ENCODE results near the gene HDAC10.
A peak's percentile ranks its signal among the peaks of the same experiment; 100 is the strongest.
"Not testable (repeated sequence)": the region's sequence is repeated elsewhere in the genome, so short reads cannot be mapped to it uniquely, and the experiment has no call there.

HDAC10 gene

DNA sequence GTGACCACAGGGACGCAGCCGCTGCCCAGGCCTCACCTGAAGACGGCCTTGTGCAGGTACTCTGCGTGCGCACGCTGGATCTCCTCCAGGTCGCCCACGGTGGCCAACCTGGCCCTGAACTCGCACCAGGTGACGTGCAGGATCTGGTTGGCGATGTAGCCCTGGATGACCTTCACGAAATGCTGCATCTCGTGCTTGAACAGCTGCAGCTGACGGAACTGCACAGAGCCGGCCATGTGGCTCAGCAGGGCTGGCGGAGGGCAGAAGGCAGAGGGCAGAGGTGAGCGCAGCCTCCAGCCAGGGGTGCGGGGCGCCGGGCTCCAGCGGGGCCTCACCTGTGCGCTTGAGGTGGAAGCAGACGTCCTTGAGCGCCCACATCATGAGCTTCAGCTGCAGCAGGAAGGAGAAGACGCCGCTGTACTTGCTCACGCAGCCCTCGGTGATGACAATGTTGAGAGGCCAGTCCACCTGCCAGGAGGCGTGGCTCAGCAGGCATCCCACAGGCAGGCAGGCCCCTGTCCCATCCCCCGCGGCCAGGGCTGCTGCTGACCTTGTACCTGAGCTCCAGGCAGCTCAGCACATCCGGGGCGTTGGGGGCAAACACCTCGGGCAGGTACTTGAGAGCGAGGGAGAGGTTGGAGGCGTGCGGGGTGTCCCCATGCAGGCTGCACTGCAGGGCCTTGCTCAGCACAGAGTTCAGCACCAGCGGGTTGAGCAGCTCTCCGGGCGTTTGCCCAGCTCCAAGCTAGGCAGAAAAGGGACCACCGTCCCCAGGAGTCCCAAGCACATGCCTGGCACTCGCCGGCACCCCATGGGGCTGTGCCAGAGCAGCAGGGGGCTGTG, 32.7 kb downstream of the HDAC10 start:
- no peak for DNase-seq (ENCODE audit: low read depth in 2 of 2)

DNA sequence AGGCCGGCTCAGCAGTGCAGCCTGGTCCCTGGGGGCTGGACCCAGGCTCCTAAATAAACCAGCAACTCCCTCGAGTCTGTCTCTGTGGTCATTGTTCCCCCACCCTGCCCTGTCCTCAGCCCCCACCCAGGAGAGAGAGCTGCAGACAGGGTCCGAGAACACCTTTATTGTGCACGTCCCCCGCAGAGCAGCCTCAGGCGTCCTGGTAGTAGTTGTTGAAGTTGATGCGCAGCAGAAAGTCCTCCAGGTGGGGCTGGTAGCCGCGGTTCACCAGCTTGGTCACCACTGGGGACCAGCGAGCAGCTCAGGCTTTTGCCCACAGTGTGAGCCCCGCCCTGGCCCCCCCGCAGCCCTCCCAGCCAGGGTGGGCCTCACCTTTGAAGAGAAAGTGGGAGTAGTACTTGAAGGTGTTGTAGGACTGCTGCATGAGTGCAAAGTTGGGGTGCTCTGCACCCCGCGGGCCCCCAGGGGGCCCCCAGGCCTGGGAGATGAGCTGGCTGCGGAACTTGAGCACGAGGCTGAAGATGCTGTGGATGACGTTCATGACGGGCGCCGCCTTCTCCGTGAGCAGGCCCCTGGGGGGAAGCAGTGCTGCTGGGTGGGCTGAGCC, 33.4 kb downstream of the HDAC10 start:
- no peak for DNase-seq (ENCODE audit: low read depth in 2 of 2)

DNA sequence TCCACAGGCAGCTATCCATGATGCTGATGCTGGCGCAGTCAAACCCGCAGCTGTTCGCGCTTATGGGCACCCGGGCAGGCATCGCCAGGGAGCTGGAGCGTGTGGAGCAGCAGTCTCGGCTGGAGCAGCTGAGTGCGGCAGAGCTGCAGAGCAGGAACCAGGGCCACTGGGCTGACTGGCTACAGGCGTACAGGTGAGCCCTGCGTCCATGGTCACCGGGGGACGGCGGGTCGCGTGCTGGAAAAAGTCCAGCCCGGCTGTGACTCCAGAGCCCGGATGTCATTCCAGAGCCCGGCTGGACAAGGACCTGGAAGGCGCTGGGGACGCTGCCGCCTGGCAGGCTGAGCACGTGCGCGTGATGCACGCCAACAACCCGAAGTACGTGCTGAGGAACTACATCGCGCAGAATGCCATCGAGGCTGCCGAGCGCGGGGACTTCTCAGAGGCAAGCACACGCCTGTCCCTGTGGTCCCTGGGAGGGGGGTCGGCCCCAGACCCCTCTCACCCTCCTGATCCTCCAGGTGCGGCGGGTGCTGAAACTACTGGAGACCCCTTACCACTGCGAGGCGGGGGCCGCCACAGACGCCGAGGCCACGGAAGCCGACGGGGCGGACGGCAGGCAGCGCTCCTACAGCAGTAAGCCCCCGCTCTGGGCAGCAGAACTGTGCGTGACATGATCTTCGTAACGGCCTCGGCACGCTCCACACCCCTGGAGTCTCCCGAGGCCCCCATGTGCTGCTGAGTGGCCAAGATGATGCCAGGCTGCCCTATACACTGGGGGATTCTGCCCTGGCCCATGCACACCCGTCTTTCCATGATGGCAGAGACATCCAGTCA, 34.2 kb downstream of the HDAC10 start:
- no peak for DNase-seq (ENCODE audit: low read depth in 2 of 2)

DNA sequence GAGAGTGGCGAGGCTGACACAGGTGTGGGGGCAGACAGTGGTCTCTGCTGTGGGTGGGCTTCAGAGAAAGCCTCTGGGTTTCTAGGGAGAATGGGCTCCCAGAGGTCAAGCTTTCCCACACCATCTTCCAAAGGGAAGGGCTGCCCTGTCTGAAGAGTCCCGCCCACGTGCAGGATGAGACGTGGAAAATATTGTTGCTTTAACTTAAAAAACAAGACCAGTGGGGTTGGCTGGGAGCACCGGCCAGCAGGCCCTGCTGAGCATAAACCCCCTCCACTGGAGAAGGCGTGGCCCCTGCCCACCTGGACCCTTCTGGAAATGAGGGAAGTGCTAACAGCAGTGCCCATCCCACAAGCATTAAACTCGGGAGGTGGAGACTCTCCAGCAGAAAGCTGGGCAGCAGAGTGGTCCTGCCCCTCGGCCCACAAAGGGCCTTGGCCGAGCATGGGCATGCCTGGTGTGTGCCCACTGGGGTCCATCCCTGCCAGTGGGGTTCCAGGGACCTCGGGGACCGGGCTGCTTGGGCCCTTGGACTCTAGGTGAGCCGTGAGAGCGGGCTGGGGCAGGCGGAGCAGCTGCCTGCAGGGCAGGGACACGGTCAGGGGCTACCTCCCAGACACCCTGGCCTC, 34.9 kb downstream of the HDAC10 start:
- no peak for DNase-seq (ENCODE audit: low read depth in 2 of 2)

DNA sequence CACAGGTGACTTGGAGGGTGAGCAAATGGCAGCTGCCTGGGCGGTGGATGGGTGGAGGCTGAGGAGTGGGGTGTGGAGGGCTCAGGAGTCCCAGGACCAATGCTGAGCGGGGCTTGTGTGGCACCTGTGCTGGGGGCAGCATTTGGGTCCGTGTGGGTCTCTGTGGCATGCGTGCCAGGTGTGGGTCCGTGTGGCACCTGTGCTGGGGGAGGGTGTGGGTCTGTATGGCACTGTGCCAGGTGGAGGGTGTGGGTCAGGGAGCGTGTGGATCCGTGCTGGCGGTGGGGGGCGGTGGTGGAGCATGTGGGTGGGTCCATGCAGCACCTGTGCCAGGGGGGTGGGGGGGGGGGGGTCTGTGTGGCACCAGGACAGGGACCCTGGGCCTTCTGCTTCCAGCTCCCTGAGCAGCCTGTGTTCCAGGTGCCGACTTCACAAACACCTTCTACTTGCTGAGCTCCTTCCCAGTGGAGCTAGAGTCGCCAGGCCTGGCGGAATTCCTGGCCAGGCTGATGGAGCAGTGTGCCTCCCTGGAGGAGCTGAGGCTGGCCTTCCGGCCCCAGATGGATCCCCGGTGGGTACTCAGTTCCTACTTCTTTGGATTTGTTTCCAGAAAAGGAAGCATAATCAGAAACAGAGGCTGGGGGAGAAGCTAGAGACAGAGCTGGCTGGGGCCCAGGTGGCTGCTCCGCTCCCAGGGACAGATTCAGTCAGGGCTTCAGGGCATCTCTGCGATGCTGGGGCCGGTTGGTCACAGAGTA, 35.6 kb downstream of the HDAC10 start:
- DNase-seq (ENCODE audit: low read depth in 2 of 2): no peak

DNA sequence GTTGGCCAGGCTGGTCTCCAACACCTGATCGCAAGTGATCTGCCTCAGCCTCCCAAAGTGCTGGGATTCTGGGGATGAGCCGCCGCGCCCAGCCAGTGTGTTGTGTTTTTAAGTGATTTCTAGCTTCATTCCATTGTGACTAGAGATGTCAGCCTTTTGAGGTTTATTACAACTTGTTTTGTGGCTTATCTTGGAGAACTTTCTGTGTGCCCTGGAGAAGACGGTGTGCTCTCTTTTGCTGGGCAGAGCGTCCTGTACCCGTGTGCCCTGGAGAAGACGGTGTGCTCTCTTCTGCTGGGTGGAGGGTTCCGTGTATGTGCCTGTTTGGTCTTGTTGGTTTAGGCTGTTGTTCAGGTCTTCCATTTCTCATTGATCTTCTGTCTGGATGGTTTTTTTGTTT, 37.8 kb downstream of the HDAC10 start:
- DNase-seq (ENCODE audit: low read depth in 2 of 2): no peak

DNA sequence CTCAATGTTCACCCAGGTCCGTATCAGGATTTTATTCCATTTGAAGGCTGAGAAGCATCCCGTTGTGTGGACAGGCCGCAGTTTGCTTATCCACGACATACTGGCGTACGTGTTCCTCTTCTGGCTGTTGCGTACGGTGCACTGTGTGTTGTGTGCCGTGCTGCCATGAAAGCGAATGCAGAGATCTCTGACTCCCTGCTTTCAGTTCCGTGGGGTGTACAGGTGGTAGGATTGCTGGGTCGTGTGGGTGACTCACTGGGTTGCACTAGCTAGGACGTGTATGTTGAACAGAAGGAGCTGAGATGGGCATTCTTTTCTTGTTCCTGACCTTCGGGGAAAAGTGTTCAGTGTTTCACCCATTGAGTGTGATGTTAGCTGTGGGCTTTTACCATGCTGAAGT, 39.9 kb downstream of the HDAC10 start:
- DNase-seq (ENCODE audit: low read depth in 2 of 2): no peak

DNA sequence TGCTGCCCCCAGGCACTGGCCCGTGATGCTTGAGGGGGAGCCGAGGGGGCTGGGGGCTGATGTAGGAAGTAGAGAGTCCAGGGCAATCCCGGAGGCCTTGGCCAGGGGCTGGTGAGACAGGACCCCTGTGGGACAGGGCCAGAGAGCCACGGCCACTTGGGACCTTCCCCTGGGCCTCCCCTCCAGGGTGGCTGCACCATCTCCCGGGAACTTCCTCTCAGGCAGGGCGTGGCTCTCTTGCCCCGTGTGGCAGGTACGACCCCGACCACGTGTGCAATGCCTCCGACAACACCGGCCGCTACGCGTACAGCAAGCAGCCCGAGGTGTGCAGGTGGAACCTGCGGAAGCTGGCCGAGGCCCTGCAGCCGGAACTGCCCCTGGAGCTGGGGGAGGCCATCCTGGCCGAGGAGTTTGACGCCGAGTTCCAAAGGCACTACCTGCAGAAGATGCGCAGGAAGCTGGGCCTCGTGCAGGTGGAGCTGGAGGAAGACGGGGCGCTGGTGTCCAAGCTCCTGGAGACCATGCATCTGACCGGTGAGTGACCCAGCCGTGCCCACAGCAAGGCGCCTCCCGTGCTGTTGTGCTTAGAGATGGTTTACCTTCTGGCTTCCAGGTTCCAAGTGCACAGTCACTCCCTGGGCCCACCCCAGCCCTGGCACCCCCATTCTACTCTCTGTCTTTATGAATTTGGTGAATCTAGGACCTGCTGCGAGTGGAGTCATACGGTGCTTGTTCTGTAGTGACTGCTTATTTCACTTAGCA, 40.5 kb downstream of the HDAC10 start:
- DNase-seq (ENCODE audit: low read depth in 2 of 2): no peak

DNA sequence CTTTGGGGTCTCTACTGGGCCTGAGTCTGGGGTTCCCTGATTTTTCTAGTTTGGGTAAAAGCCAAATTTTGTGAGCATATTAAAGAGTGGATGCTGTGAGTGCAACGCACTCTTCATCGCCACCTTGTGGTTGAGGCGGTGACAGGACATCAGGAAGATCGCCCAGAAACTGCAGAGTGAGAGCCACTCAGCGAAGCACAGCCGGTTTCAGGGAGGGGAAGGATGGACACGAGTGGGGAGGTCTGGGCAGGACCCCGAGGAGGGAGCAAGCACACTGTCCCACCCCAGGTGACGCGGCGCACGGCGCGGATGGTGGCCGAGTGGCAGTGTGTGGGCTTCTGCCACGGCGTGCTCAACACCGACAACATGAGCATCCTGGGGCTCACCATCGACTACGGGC, 41.2 kb downstream of the HDAC10 start:
- peak; percentile 31 to 38 for DNase-seq (ENCODE audit: low read depth in 2 of 2)

DNA sequence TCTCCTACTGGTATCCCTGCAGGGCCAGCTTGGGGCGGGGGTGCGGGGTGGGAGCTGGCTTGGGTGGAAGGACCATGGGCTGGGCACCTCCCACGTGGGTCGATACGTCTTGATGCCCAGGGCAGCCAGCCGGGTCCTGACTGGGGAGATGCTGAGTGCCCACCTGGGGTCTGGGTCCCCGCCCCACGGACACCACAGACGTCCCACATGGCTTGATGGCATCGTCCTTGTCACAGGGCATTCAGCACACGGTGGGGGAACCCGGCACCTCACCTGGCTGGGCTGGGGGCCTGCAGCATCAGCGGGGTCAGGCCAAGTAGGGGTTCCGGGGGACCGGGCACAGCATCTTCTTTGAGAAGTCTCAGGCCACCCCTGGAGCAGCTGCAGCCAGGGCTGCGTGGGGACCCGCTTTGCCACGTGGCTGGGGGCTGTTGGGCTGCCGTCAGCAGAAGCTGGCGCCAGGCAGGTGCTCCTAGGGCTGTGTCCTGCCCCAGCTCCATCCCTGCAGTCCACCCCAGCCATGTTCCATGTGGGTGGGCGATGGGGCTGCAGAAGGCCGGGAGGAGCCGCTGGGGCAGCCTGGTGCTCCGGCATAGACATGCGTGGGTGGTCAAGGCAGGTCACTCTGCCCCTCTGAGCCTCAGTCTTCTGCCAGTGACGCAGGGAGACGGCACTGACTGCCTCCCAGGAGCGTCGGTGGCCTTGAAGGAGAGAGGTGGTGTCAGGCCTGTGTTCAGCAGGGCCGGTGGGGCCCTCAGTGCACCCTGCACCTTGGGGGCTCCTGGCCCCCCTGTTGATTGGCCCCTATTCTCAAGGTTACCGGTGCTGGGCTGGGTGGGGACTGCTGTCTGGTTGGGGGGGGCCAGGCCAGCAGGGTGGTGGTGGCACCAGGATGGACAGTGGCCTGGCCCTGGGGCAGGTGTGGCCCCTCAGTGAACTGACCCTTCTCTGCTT, 41.8 kb downstream of the HDAC10 start:
- DNase-seq (ENCODE audit: low read depth in 2 of 2): no peak

DNA sequence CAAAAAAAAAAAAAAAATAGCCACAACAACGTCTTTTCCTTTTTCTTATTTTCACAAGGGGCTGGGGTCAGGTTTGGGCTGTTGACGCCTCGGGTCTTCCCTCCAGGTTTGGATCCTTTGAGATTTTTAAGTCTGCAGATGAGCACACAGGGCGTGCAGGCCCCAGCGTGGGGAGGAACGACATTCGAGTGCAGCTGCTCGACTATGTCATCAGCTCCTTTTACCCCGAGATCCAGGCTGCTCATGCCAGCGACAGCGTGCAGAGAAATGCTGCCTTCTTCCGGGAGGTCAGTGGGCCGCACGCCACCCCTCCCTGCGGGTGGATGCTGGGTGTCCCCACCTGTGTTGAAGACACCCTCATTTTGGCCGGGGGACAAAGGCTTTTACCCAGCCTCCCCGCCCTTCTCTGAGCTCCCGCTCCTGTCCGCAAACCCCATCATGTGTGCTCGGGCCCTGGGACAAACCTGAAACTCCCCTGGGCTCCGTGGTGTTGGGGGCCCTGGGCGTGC, 42.6 kb downstream of the HDAC10 start:
- no peak for DNase-seq (ENCODE audit: low read depth in 2 of 2)

DNA sequence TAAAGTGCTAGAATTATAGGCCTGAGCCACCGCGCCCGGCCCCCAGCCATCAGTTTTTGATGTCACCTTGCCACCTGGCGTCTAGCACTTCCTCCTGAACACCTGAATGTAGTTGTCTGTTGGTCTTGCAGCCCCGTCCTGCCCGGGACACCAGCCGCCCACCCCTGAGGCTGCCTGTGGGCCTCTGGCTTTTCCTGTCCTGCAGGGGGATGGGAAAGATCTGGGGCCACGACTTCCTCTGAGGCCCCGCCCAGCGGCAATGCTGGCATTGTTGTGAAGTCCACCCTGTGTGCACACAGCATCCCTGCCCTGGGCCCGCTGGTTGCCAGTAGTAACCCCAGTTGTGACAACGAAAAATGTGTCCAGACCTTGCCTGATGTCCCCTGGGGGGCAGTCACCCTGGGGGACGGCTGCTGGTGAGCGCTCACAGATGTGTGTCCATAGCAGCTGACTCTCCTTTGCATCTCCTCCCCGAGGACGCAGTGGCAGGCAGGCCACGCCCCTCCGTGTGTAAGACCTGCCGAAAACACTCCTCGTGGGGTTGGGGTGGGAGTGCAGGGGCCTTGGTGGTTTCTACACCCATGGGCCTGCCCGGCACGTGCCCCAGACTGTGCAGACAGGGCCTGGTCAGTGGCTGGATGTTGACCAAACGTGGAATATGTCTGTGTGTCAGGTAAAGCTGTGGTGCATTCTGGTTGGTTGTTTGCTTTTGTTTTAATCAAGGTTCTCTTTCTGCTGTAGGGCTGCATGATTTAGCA, 43.5 kb downstream of the HDAC10 start:
- DNase-seq (ENCODE audit: low read depth in 2 of 2): no peak

DNA sequence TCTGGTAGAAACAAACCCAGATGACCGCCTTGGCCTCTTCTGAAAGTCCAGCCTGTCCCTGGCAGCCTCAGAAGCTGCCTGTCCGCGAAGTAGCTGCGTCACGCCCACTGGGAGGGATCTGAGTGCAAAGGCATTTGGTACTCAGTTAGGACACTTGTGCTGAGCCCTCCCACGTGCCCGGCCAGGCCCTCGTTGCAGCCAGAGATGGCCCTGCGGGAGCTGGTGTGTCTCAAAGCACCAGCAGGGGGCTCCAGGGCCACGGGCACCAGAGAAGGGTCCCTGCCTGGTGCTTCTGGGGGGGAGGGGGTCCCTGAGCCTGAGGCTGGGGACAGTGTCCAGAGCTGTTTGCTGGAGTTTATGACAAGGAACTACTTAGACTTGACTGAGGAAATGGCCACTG, 44.5 kb downstream of the HDAC10 start:
- DNase-seq (ENCODE audit: low read depth in 2 of 2): no peak

DNA sequence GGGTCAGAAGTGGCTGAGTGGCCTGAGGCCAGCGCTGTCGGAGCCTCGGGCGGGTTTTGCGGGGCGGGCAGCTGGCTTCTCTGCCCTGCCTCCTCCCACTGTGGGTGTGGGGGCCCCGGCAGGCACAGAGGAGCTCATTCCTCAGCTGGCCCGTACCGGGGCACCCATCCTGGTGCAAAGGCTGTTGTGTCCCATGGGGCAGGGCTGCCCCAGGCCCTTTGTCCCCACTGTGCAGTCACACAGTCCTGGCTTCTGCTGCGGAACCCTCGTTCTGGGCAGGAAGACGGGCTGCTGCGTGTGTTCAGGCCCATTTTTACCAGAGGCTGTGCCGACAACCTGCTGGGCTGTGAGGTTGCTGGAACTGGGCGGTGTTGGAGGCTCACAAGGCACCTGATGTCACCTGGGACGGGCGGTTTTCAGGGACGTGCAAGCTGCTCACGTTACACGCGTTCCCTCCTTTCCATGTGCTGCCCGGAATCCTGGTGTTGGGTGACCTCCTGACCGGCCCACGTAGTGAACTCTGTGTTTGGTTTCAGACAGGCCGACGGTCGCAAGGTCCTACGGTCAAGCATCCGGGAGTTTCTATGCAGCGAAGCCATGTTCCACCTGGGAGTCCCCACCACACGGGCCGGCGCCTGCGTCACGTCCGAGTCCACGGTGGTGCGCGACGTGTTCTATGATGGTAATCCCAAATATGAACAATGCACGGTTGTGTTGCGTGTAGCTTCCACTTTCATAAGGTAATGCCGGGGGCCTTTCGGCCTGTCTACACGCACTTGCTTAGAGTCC, 45.1 kb downstream of the HDAC10 start:
- DNase-seq (ENCODE audit: low read depth in 2 of 2): no peak

DNA sequence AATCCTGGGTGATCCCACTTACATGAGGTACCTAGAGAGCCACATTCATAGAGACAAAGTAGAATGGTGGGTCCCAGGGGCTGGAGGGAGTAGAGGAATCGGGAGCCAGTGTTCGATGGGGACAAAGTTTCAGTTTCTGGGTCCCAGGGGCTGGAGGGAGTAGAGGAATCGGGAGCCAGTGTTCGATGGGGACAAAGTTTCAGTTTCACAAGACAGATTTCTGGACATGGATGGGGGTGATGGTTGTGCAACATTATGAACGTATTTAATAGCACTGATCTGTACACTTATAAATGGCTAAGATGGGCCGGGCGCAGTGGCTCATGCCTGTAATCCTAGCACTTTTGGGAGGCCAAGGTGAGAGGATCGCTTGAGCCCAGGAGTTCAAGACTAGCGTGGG, 46.1 kb downstream of the HDAC10 start:
- not testable (repeated sequence) for DNase-seq (ENCODE audit: low read depth in 2 of 2)

DNA sequence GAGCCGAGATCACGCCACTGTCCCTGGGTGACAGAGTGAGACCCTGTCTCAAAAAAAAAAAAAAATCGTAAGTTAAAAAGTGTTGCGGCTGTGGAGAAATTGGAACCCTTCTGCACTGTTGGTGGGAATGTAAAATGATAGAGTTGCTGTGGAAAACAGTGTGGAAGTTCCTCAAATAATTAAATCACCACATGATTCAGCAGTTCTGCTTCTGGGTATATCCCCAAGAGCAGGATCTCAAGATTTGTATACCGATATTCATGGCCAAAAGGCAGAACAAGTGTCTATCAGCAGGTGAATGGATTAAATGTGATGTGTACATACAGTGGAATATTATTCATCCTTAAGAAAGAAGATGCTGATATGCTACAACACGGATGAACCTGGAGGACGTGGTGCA, 46.5 kb downstream of the HDAC10 start:
- no peak for DNase-seq (ENCODE audit: low read depth in 2 of 2)

DNA sequence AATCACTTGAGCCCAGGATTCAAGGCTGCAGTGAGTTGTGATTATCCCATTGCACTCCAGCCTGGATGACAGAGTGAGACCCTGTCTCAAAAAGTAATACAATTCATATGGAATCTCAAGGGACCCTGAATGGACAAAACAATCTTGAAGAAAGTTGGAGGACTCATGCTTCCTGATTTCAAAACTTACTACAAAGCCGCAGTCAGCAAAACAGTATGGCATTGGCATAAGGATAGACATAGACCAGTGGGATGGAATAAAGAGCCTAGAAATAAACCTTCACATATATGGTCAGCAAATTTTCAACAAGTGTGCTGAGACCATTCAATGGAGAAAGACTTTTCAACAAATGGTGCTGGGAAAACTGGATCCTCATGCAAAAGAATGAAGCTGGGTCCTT, 47.8 kb downstream of the HDAC10 start:
- DNase-seq (ENCODE audit: low read depth in 2 of 2): no peak

All from activated CD8-positive, alpha-beta memory T cell treated with anti-CD3 and anti-CD28 coated beads for 4 hours (primary cell).